Gastrocnemius medialis (tissue), 4 donors: ENCODE data around the gene CYP2D6. TPM values are rescaled to one million over a fixed set of nuclear protein-coding genes. Genes with fewer than 3 reads are reported as not detected.
A peak's percentile ranks its signal among the peaks of the same experiment; 100 is the strongest.
"Not testable (repeated sequence)": the region's sequence is repeated elsewhere in the genome, so short reads cannot be mapped to it uniquely, and the experiment has no call there.

ENCODE experiments used
- ATAC-seq, 2 donors: fragments of 150-250 bp; one replicate each; pipeline ENCODE4 v1.9.1; 2016
- DNase-seq, 2 donors: peaks; one replicate each; pipeline ENCODE4 v3.0.0-alpha.2; 2019
- H3K27ac ChIP-seq, 4 donors: fragments of 200-600 bp; sonication (generic); 1 replicate in 1 of 4; 2 replicates in 3 of 4; pipeline ENCODE4 v1.5.1; 2016 to 2018; ENCODE audit warnings: mild to moderate bottlenecking in 2 of 4, moderate library complexity in 1 of 4
- H3K27me3 ChIP-seq, 3 donors: fragments of 200-600 bp; sonication (generic) in 2 of 3; 1 replicate in 1 of 3; 2 replicates in 2 of 3; pipeline versions ENCODE4 v1.5.1 to v1.6.0; 2016 to 2019; ENCODE audit warnings: mild to moderate bottlenecking in 1 of 3, moderate library complexity in 1 of 3
- H3K36me3 ChIP-seq, 2 donors: fragments of 200-600 bp; sonication (generic) in 1 of 2; one replicate each; pipeline ENCODE4 v1.5.1; 2017 to 2018
- H3K4me1 ChIP-seq, 2 donors: fragments of 200-600 bp; sonication (generic) in 1 of 2; one replicate each; pipeline ENCODE4 v1.5.1; 2016 to 2017; ENCODE audit warnings: mild to moderate bottlenecking in 2 of 2
- H3K4me3 ChIP-seq, 4 donors: fragments of 200-600 bp; sonication (generic) in 3 of 4; 1 replicate in 1 of 4; 2 replicates in 3 of 4; pipeline ENCODE4 v1.5.1; 2016 to 2019; ENCODE audit warnings: mild to moderate bottlenecking in 2 of 4
- H3K9me3 ChIP-seq, 3 donors: fragments of 200-600 bp; sonication (generic) in 2 of 3; 1 replicate in 1 of 3; 2 replicates in 2 of 3; pipeline ENCODE4 v1.5.1; 2016 to 2019
- CTCF ChIP-seq, 5 experiments: fragments of 450-650 bp in 3 of 5; fragments of 200-600 bp in 2 of 5; sonication (generic) in 2 of 5; IDR thresholded peaks in 4 of 5; conservative IDR thresholded peaks in 1 of 5; 1 replicate in 4 of 5; 2 replicates in 1 of 5; pipeline ENCODE4 v1.5.1; 2016 to 2019; ENCODE audit warnings: antibody characterized with exemption in 5 of 5, mild to moderate bottlenecking in 3 of 5, moderate library complexity in 3 of 5
- POLR2A ChIP-seq, 2 donors: fragments of 450-650 bp; IDR thresholded peaks; one replicate each; pipeline ENCODE4 v1.6.1; 2017; ENCODE audit warnings: antibody characterized with exemption in 2 of 2, mild to moderate bottlenecking in 2 of 2, moderate library complexity in 2 of 2
- in situ Hi-C, 4 donors: fragments of 200-750 bp; cut with MboI; loops; one replicate each; pipeline versions ENCODE4 v1.15.0 to v1.8.0; 2017; ENCODE audit warnings: low sequenced_read_pairs in 4 of 4
- intact Hi-C: fragments of 100-400 bp; cut with DNase I; formaldehyde crosslinking; loops from one replicate; pipeline ENCODE4 v1.15.1; 2023; ENCODE audit warnings: low total_unique reads
- total RNA-seq, 4 donors: library from RNA; depleted of rRNA; stranded (reverse); fragments of >200 nt; gene quantifications; one replicate each; pipeline versions ENCODE4 v1.1.0 to v1.2.3, GENCODE V29; 2016

Gene CYP2D6
- total RNA-seq, 4 donors from 2014 or later, result 0.15 to 0.24 TPM; not detected in 2

- TF ChIP-seq CTCF (IDR thresholded peaks at IDR 0.05 in 4 of 5, conservative IDR thresholded peaks at IDR 0.05 in 1 of 5), result no peak
- no peak for TF ChIP-seq POLR2A (IDR thresholded peaks at IDR 0.05)
- H3K27ac ChIP-seq, result peak overlapping the region in 1 of 4 donors; percentile 31
- H3K4me1 ChIP-seq, result peaks cover 6 to 8% of the 10 kb centered on the region in 2 donors
- in situ Hi-C loops, result no loop called here
- H3K27me3 ChIP-seq, result no peaks in the 10 kb centered on the region
- H3K4me3 ChIP-seq, result no peak overlapping the region
- H3K9me3 ChIP-seq, result no peaks in the 10 kb centered on the region
- DNase-seq (no peak), ATAC-seq (peak; percentile 24 to 58)
- no peaks in the 10 kb centered on the region for H3K36me3 ChIP-seq
- intact Hi-C loops, result loop anchor here (10.0 kb wide), 1 partner anchor 152 kb away; the partner anchor contains the start of gene SEPTIN3
Measured at GRCh38 chr22:42116848-42117424, 13.7 kb downstream of the CYP2D6 start.

GRCh38 chr22:42115420-42115830 lies 15.2 kb downstream of the CYP2D6 start:
- H3K36me3 ChIP-seq, H3K4me1 ChIP-seq, ATAC-seq, H3K9me3 ChIP-seq, in situ Hi-C loops, H3K4me3 ChIP-seq, H3K27ac ChIP-seq, H3K27me3 ChIP-seq, DNase-seq: not testable (repeated sequence)
- intact Hi-C loops, result loop anchor here (10.0 kb wide), 1 partner anchor 151 kb away; the partner anchor contains the start of gene SEPTIN3

DNA sequence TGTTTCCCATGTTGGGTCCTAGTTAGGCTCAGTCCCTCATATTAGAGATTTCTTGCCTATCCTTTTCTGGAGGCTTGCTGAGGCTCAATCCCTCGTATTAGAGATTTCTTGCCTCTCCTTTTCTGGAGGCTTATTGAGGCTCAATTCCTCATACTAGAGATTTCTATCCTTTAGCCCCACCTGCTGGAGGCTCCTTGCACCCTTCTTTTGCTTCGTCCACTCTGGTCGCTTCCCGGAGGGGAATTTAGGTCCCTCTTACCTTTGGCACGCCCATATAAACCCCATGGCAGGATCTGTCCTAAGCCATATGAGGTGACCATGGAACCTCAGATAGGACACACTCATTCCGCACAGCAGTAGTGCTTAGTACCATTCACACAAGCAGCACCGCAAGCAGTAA lies 15.9 kb downstream of the CYP2D6 start:
- no peak for ATAC-seq
- H3K4me3 ChIP-seq, result no peak overlapping the region
- H3K27me3 ChIP-seq, result no peaks in the 10 kb centered on the region
- H3K9me3 ChIP-seq, result no peaks in the 10 kb centered on the region
- no peak for DNase-seq
- in situ Hi-C loops (no loop called here), intact Hi-C loops (loop anchor here (1.0 to 10.0 kb wide), 2 partner anchors 24 to 150 kb away; partner anchors contain the start of genes NDUFA6 and SEPTIN3)
- no peaks in the 10 kb centered on the region for H3K36me3 ChIP-seq
- TF ChIP-seq CTCF (IDR thresholded peaks at IDR 0.05 in 4 of 5, conservative IDR thresholded peaks at IDR 0.05 in 1 of 5) (peak in 1 of 5 experiments; percentile 38), POLR2A (IDR thresholded peaks at IDR 0.05) (no peak)
- H3K27ac ChIP-seq, result no peak overlapping the region
- H3K4me1 ChIP-seq, result peaks cover 6 to 8% of the 10 kb centered on the region in 2 donors

GRCh38 chr22:42112793-42113192 lies 17.8 kb downstream of the CYP2D6 start:
- ATAC-seq, in situ Hi-C loops, H3K36me3 ChIP-seq, H3K27me3 ChIP-seq, H3K4me3 ChIP-seq, H3K9me3 ChIP-seq, DNase-seq, H3K4me1 ChIP-seq, H3K27ac ChIP-seq: not testable (repeated sequence)
- intact Hi-C loops, result loop anchor here (10.0 kb wide), 1 partner anchor 148 kb away; the partner anchor contains the start of gene SEPTIN3

DNA sequence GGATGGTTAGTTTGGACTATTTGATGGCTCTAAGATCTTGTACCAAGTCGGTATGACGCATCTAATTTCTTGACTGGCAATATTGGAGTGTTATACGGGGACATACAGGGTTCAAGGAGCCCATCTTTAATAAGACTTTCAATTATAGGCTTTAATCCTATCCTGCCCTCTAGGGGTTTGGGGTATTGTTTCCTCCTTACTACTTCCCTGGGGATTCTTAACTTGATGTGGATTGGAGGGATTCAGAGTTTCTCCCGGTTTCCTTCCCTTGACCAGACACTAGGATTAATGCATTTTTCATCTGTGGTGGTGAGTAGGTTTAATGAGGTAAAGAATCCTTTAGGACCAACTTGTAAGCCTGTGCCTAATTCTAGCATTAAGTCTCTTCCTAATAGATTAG lies 18.8 kb downstream of the CYP2D6 start:
- intact Hi-C loops, result loop anchor here (10.0 kb wide), 1 partner anchor 147 kb away; the partner anchor contains the start of gene SEPTIN3
- Histone ChIP-seq H3K36me3 (no peaks in the 10 kb centered on the region), H3K9me3 (no peaks in the 10 kb centered on the region), H3K4me1 (peaks cover 1 to 4% of the 10 kb centered on the region in 2 donors), H3K4me3 (no peak overlapping the region), H3K27me3 (no peaks in the 10 kb centered on the region), H3K27ac (no peak overlapping the region)
- TF ChIP-seq POLR2A (IDR thresholded peaks at IDR 0.05) (no peak), CTCF (IDR thresholded peaks at IDR 0.05 in 4 of 5, conservative IDR thresholded peaks at IDR 0.05 in 1 of 5) (no peak)
- no peak for ATAC-seq
- in situ Hi-C loops, result no loop called here
- DNase-seq, result no peak
